ENCODE data around the gene GNG11. TPM values are rescaled to one million over a fixed set of nuclear protein-coding genes. Genes with fewer than 3 reads are reported as not detected.
A peak's percentile ranks its signal among the peaks of the same experiment; 100 is the strongest.

Gene GNG11
- total RNA-seq, 1 donor from 2014 or later = 29.6 TPM

DNA sequence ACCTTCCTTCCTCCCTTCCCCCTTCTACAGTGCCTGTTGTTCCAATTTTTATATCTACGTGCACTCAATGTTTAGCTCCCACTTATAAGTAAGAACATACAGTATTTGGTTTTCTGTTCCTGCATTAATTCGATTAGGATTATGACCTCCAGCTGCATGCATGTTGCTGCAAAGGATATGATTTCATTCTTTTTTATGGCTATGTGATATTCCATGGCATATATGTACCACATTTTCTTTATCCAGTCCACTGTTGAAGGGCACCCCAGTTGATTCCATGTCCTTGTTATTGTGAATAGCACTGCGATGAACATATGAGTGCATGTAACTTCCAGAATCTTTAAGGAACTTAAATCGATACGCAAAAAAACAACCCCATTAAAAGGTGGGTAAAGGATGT, 42.7 kb downstream of the GNG11 start:
- Histone ChIP-seq H3K4me1 (no peaks in the 10 kb centered on the region), H3K27me3 (ENCODE audit: low read depth) (no peaks in the 10 kb centered on the region), H3K27ac (replicated peaks) (no peak overlapping the region), H3K36me3 (no peaks in the 10 kb centered on the region), H3K4me3 (no peak overlapping the region), H3K9me3 (replicated peaks) (no peaks in the 10 kb centered on the region)
- no peak for DNase-seq
- no peak for TF ChIP-seq CTCF (IDR thresholded peaks at IDR 0.05; ENCODE audit: borderline replicate concordance)
- intact Hi-C loops (cut with micrococcal nuclease) = no loop called here

GRCh38 chr7:93964813-93965212, 43.3 kb downstream of the GNG11 start:
- TF ChIP-seq CTCF (IDR thresholded peaks at IDR 0.05; ENCODE audit: borderline replicate concordance) = no peak
- H3K36me3 ChIP-seq = no peaks in the 10 kb centered on the region
- H3K27me3 ChIP-seq (ENCODE audit: low read depth) = no peaks in the 10 kb centered on the region
- DNase-seq = no peak
- H3K27ac ChIP-seq (replicated peaks) = no peak overlapping the region
- no peaks in the 10 kb centered on the region for H3K4me1 ChIP-seq
- no peaks in the 10 kb centered on the region for H3K9me3 ChIP-seq (replicated peaks)
- no peak overlapping the region for H3K4me3 ChIP-seq
- intact Hi-C loops (cut with micrococcal nuclease) = no loop called here

GRCh38 chr7:93968911-93969620, 47.5 kb downstream of the GNG11 start:
- TF ChIP-seq CTCF (IDR thresholded peaks at IDR 0.05; ENCODE audit: borderline replicate concordance) = no peak
- no peaks in the 10 kb centered on the region for H3K9me3 ChIP-seq (replicated peaks)
- no peaks in the 10 kb centered on the region for H3K27me3 ChIP-seq (ENCODE audit: low read depth)
- DNase-seq = no peak
- H3K4me3 ChIP-seq = no peak overlapping the region
- no peak overlapping the region for H3K27ac ChIP-seq (replicated peaks)
- H3K36me3 ChIP-seq = no peaks in the 10 kb centered on the region
- no peaks in the 10 kb centered on the region for H3K4me1 ChIP-seq
- intact Hi-C loops (cut with micrococcal nuclease) = no loop called here

GRCh38 chr7:93972029-93972725, 50.6 kb downstream of the GNG11 start:
- Histone ChIP-seq H3K27me3 (ENCODE audit: low read depth) (no peaks in the 10 kb centered on the region), H3K9me3 (replicated peaks) (no peaks in the 10 kb centered on the region), H3K4me3 (no peak overlapping the region), H3K36me3 (no peaks in the 10 kb centered on the region), H3K4me1 (no peaks in the 10 kb centered on the region), H3K27ac (replicated peaks) (peak overlapping the region; percentile 10)
- intact Hi-C loops (cut with micrococcal nuclease) = no loop called here
- no peak for DNase-seq
- TF ChIP-seq CTCF (IDR thresholded peaks at IDR 0.05; ENCODE audit: borderline replicate concordance) = no peak

GRCh38 chr7:93973134-93973533, 51.6 kb downstream of the GNG11 start:
- Histone ChIP-seq H3K9me3 (replicated peaks) (no peaks in the 10 kb centered on the region), H3K4me1 (no peaks in the 10 kb centered on the region), H3K36me3 (no peaks in the 10 kb centered on the region), H3K27ac (replicated peaks) (peak overlapping the region; percentile 3), H3K4me3 (no peak overlapping the region), H3K27me3 (ENCODE audit: low read depth) (no peaks in the 10 kb centered on the region)
- no peak for TF ChIP-seq CTCF (IDR thresholded peaks at IDR 0.05; ENCODE audit: borderline replicate concordance)
- DNase-seq = no peak
- intact Hi-C loops (cut with micrococcal nuclease) = no loop called here
